Type B pancreatic cell (in vitro differentiated cells): ENCODE data around the gene VOPP1. TPM values are rescaled to one million over a fixed set of nuclear protein-coding genes. Genes with fewer than 3 reads are reported as not detected.

ENCODE experiments used
- DNase-seq: peaks from one replicate; pipeline ENCODE4 v3.0.0; 2021; ENCODE audit warnings: mixed read lengths; ENCODE audit not compliant: unreplicated experiment; ENCODE audit errors: extremely low spot score
- H3K27ac Mint-ChIP-seq: 2 replicates; pipeline ENCODE4 v1.8.0; 2021; ENCODE audit warnings: mild to moderate bottlenecking, mixed read lengths
- H3K27me3 Mint-ChIP-seq: 2 replicates; pipeline ENCODE4 v1.8.0; 2021; ENCODE audit warnings: mixed read lengths
- H3K36me3 Mint-ChIP-seq: 2 replicates; pipeline ENCODE4 v1.8.0; 2021; ENCODE audit warnings: mixed read lengths
- H3K4me1 Mint-ChIP-seq: one replicate; pipeline ENCODE4 v1.8.0; 2021; ENCODE audit warnings: mixed read lengths; ENCODE audit not compliant: unreplicated experiment
- H3K4me3 Mint-ChIP-seq: 2 replicates; pipeline ENCODE4 v1.8.0; 2021; ENCODE audit warnings: mild to moderate bottlenecking, mixed read lengths
- H3K9me3 Mint-ChIP-seq: 2 replicates; pipeline ENCODE4 v1.8.0; 2021; ENCODE audit warnings: mixed read lengths
- CTCF ChIP-seq: fragments of 200-600 bp; sonication (generic); conservative IDR thresholded peaks from 2 replicates; pipeline ENCODE4 v1.5.0; 2021; ENCODE audit warnings: antibody characterized with exemption, mild to moderate bottlenecking
- total RNA-seq: library from RNA; stranded (reverse); gene quantifications from 2 replicates; pipeline ENCODE4 v1.2.1, GENCODE V29; 2021; ENCODE audit warnings: low replicate concordance

The VOPP1 gene
- total RNA-seq, 1 donor from 2014 or later = 38.9 TPM

- no peaks in the 10 kb centered on the region for H3K9me3 Mint-ChIP-seq
- no peak overlapping the region for H3K27ac Mint-ChIP-seq
- no peak for TF ChIP-seq CTCF
- no peaks in the 10 kb centered on the region for H3K4me1 Mint-ChIP-seq
- no peak overlapping the region for H3K4me3 Mint-ChIP-seq
- DNase-seq = no peak
- no peaks in the 10 kb centered on the region for H3K36me3 Mint-ChIP-seq
- H3K27me3 Mint-ChIP-seq = peaks cover 8% of the 10 kb centered on the region
Measured at GRCh38 chr7:55592492-55592891, 20.2 kb upstream of the VOPP1 start.

GRCh38 chr7:55591282-55591931, 19.1 kb upstream of the VOPP1 start:
- H3K4me1 Mint-ChIP-seq = no peaks in the 10 kb centered on the region
- H3K9me3 Mint-ChIP-seq = no peaks in the 10 kb centered on the region
- DNase-seq = no peak
- H3K4me3 Mint-ChIP-seq = no peak overlapping the region
- H3K27me3 Mint-ChIP-seq = peaks cover 8% of the 10 kb centered on the region
- H3K36me3 Mint-ChIP-seq = no peaks in the 10 kb centered on the region
- H3K27ac Mint-ChIP-seq = no peak overlapping the region
- TF ChIP-seq CTCF = no peak

GRCh38 chr7:55590517-55591281, 18.4 kb upstream of the VOPP1 start:
- Mint-ChIP-seq H3K4me1 (no peaks in the 10 kb centered on the region), H3K9me3 (no peaks in the 10 kb centered on the region), H3K36me3 (no peaks in the 10 kb centered on the region), H3K4me3 (no peak overlapping the region), H3K27ac (no peak overlapping the region), H3K27me3 (peaks cover 8% of the 10 kb centered on the region)
- TF ChIP-seq CTCF = no peak
- DNase-seq = no peak

GRCh38 chr7:55589905-55590304, 17.6 kb upstream of the VOPP1 start:
- H3K4me1 Mint-ChIP-seq = no peaks in the 10 kb centered on the region
- DNase-seq = no peak
- TF ChIP-seq CTCF = no peak
- peaks cover 8% of the 10 kb centered on the region for H3K27me3 Mint-ChIP-seq
- H3K36me3 Mint-ChIP-seq = no peaks in the 10 kb centered on the region
- H3K9me3 Mint-ChIP-seq = no peaks in the 10 kb centered on the region
- no peak overlapping the region for H3K4me3 Mint-ChIP-seq
- H3K27ac Mint-ChIP-seq = no peak overlapping the region

GRCh38 chr7:55588976-55589604, 16.8 kb upstream of the VOPP1 start:
- H3K36me3 Mint-ChIP-seq = no peaks in the 10 kb centered on the region
- H3K4me1 Mint-ChIP-seq = no peaks in the 10 kb centered on the region
- H3K27me3 Mint-ChIP-seq = peaks cover 8% of the 10 kb centered on the region
- H3K4me3 Mint-ChIP-seq = no peak overlapping the region
- no peak overlapping the region for H3K27ac Mint-ChIP-seq
- no peak for TF ChIP-seq CTCF
- DNase-seq = no peak
- H3K9me3 Mint-ChIP-seq = no peaks in the 10 kb centered on the region
